Stimulated activated CD4-positive, alpha-beta T cell treated with anti-CD3 and anti-CD28 coated beads, Interleukin-4, amount 100 ng/mL, for 4 hours (primary cell): Measurements from ENCODE around the gene IGFBP4.

ENCODE experiments used
- DNase-seq, 2 experiments: peaks; one replicate each; pipeline ENCODE4 v3.0.0-alpha.2; 2020

Gene IGFBP4

GRCh38 chr17:40472733-40473452 is 29.6 kb downstream of the IGFBP4 start:
- DNase-seq: no peak

- no peak for DNase-seq
Observed at GRCh38 chr17:40473573-40474365, 30.5 kb downstream of the IGFBP4 start.

GRCh38 chr17:40474419-40475002 is 31.3 kb downstream of the IGFBP4 start:
- DNase-seq: no peak

GRCh38 chr17:40475234-40475908 is 32.1 kb downstream of the IGFBP4 start:
- no peak for DNase-seq

GRCh38 chr17:40477796-40478195 is 34.5 kb downstream of the IGFBP4 start:
- DNase-seq: no peak

GRCh38 chr17:40478486-40478885 is 35.2 kb downstream of the IGFBP4 start:
- DNase-seq: no peak

GRCh38 chr17:40479754-40480480 is 36.7 kb downstream of the IGFBP4 start:
- DNase-seq: no peak

GRCh38 chr17:40480501-40481003 is 37.3 kb downstream of the IGFBP4 start:
- peak; percentile 71 to 84 for DNase-seq

- no peak for DNase-seq
Observed at GRCh38 chr17:40481106-40481505, 37.9 kb downstream of the IGFBP4 start.

- no peak for DNase-seq
Observed at GRCh38 chr17:40482722-40483121, 39.5 kb downstream of the IGFBP4 start.

GRCh38 chr17:40483679-40484078 is 40.4 kb downstream of the IGFBP4 start:
- no peak for DNase-seq

- DNase-seq: no peak
Observed at GRCh38 chr17:40484285-40484972, 41.2 kb downstream of the IGFBP4 start.

- DNase-seq: no peak
Observed at GRCh38 chr17:40484973-40485530, 41.8 kb downstream of the IGFBP4 start.

- peak in 1 of 2 experiments; percentile 42 for DNase-seq
Observed at GRCh38 chr17:40485851-40486521, 42.7 kb downstream of the IGFBP4 start.

GRCh38 chr17:40486522-40487370 is 43.5 kb downstream of the IGFBP4 start:
- no peak for DNase-seq

- DNase-seq: no peak
Observed at GRCh38 chr17:40487371-40488020, 44.2 kb downstream of the IGFBP4 start.

- DNase-seq: peak in 1 of 2 experiments; percentile 16
Observed at GRCh38 chr17:40490289-40490853, 47.1 kb downstream of the IGFBP4 start.

GRCh38 chr17:40490982-40491381 is 47.7 kb downstream of the IGFBP4 start:
- DNase-seq: no peak

- no peak for DNase-seq
Observed at GRCh38 chr17:40491486-40491885, 48.2 kb downstream of the IGFBP4 start.
